Lung (tissue), 12 donors: Measurements from ENCODE around the gene TBC1D8. TPM values are rescaled to one million over a fixed set of nuclear protein-coding genes. Genes with fewer than 3 reads are reported as not detected.

ENCODE experiments used
- ATAC-seq: fragments of 200-7000 bp; cut with Tn5 transposase; one replicate; pipeline ENCODE4 v1.9.1; 2020; ENCODE audit warnings: moderate number of reproducible peaks; ENCODE audit not compliant: insufficient read depth, low FRiP score
- DNase-seq, 3 donors: peaks; one replicate each; pipeline ENCODE4 v3.0.0-alpha.2; 2013 to 2017
- H3K27ac ChIP-seq, 2 donors: one replicate each; pipeline ENCODE4 v1.5.1; 2013; ENCODE audit warnings: mild to moderate bottlenecking in 2 of 2, moderate library complexity in 2 of 2, control low read depth in 1 of 2, inconsistent platforms in 1 of 2, low read depth in 1 of 2, low read length in 1 of 2
- H3K27me3 ChIP-seq, 3 donors: one replicate each; pipeline ENCODE4 v1.5.1; 2013; ENCODE audit warnings: low read length in 2 of 3; ENCODE audit not compliant: control insufficient read depth in 3 of 3, insufficient read depth in 3 of 3
- H3K36me3 ChIP-seq, 4 donors: one replicate each; pipeline ENCODE4 v1.5.1; 2013; ENCODE audit warnings: low read length in 4 of 4, mild to moderate bottlenecking in 1 of 4, moderate library complexity in 1 of 4; ENCODE audit not compliant: control insufficient read depth in 4 of 4, insufficient read depth in 4 of 4
- H3K4me1 ChIP-seq, 5 donors: one replicate each; pipeline ENCODE4 v1.5.1; 2013; ENCODE audit warnings: low read length in 5 of 5, mild to moderate bottlenecking in 2 of 5, moderate library complexity in 1 of 5; ENCODE audit not compliant: control insufficient read depth in 5 of 5, insufficient read depth in 5 of 5
- H3K4me3 ChIP-seq: one replicate; pipeline ENCODE4 v1.5.1; 2013; ENCODE audit warnings: mild to moderate bottlenecking, control low read depth, moderate library complexity
- H3K9ac ChIP-seq, 2 donors: one replicate each; pipeline ENCODE4 v1.5.1; 2013; ENCODE audit warnings: low read length in 2 of 2, control low read depth in 1 of 2; ENCODE audit not compliant: insufficient read depth in 1 of 2
- H3K9me3 ChIP-seq, 4 donors: one replicate each; pipeline ENCODE4 v1.5.1; 2013; ENCODE audit warnings: low read length in 3 of 4, mild to moderate bottlenecking in 1 of 4, moderate library complexity in 1 of 4; ENCODE audit not compliant: control insufficient read depth in 4 of 4, insufficient read depth in 3 of 4
- CTCF ChIP-seq: IDR thresholded peaks from 2 replicates; pipeline ENCODE4 v1.5.1; 2012; ENCODE audit warnings: mild to moderate bottlenecking; ENCODE audit errors: control extremely low read depth, extremely low read depth
- WGBS, 2 donors: extraction: QIAGEN DNeasy Blood & Tissue Kit; methylation state at CpG; one replicate each; pipeline ENCODE4 v1.1.7; 2013; 5-methylcytosine and 5-hydroxymethylcytosine counted together
- polyA plus RNA-seq, 2 donors: library from polyadenylated mRNA; stranded (reverse); fragments of 200-250 nt; gene quantifications; one replicate each; pipeline ENCODE4 v1.2.1, GENCODE V29; 2013
- total RNA-seq, 2 donors: library from RNA; depleted of rRNA in 1 of 2; stranded (reverse); fragments of >200 nt in 1 of 2; gene quantifications; one replicate each; pipeline ENCODE4 v1.2.1, GENCODE V29; 2014 to 2021
- donor health status: control.
- donor health status: control.
- donor health status: Bipolar disorder and iron deficiency.
- donor health status: healthy.
- donor health status: DM: yes; HTN: yes; CAD: no.

TBC1D8 gene
- total and polyA plus RNA-seq, 4 donors, result 15.8 to 40.7 (median 29.7) TPM

GRCh38 chr2:100999995-101000394 lies 151.2 kb downstream of the TBC1D8 start:
- DNase-seq, result no peak
- H3K27ac ChIP-seq, result no peak overlapping the region

GRCh38 chr2:100998235-100998573 lies 153.0 kb downstream of the TBC1D8 start:
- Histone ChIP-seq H3K36me3 (peaks cover 0 to 16% (median 8%) of the 10 kb centered on the region in 4 donors), H3K27ac (no peak overlapping the region), H3K9ac (no peak overlapping the region), H3K9me3 (no peaks in the 10 kb centered on the region), H3K27me3 (no peaks in the 10 kb centered on the region), H3K4me3 (no peak overlapping the region), H3K4me1 (peaks cover 0 to 10% (median 5%) of the 10 kb centered on the region in 5 donors)
- DNase-seq, result peak in 1 of 3 donors; percentile 27
- 80 to 91% methylated on average over 6 of the region's 6 CpGs for WGBS, 2 donors
- no peak for TF ChIP-seq CTCF
- ATAC-seq, result no peak

More at GRCh38 chr2:100999995-101000394, 151.2 kb downstream of the TBC1D8 start:
- ATAC-seq, result no peak
- Histone ChIP-seq H3K27me3 (no peaks in the 10 kb centered on the region), H3K4me3 (no peak overlapping the region), H3K9me3 (no peaks in the 10 kb centered on the region), H3K36me3 (peaks cover 10 to 25% (median 14%) of the 10 kb centered on the region in 4 donors), H3K9ac (no peak overlapping the region), H3K4me1 (peaks cover 4 to 16% (median 9%) of the 10 kb centered on the region in 5 donors)
- WGBS, 2 donors, result 92 to 98% methylated on average over 2 of the region's 2 CpGs
- TF ChIP-seq CTCF, result no peak

DNA sequence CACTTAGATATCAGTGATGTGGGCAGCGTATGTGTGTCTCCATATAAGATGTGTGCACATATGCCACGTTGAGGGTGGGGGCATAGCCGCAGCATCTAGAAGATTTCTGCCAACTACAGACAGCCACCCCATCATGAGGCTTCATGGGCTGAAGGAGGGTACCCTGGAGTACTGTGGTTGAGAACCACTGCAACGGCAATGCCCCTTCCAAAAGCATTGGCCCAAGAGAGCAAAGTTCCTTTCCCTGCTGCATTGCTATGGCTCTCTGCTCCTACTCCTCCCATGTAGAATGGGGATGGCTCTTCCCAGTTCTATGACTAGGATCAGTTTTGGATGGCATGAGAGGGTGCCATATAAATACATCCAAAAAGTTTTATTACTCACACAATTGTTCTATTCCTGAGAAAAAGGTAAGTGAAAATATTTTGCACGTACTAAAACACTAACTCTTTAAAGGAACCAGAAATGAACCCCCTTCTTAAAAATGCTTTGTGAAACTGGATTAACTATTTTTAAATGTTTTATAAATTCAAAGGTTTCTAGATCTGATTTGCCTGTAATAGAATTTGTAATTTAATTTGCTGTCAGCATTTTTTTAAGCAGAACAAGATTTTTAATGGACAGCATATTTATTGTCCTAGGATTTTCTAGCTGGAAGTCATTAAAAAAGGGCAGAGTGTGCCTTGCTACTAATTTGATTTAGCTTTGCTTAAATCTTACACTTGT lies 153.5 kb downstream of the TBC1D8 start:
- H3K36me3 ChIP-seq, result peaks cover 0 to 16% (median 6%) of the 10 kb centered on the region in 4 donors
- H3K27ac ChIP-seq, result no peak overlapping the region
- WGBS, 2 donors, result 93 to 95% methylated on average over 5 of the region's 5 CpGs
- no peaks in the 10 kb centered on the region for H3K27me3 ChIP-seq
- no peak overlapping the region for H3K4me3 ChIP-seq
- DNase-seq (no peak), ATAC-seq (no peak)
- no peaks in the 10 kb centered on the region for H3K9me3 ChIP-seq
- no peak for TF ChIP-seq CTCF
- peaks cover 0 to 5% (median 4%) of the 10 kb centered on the region in 5 donors for H3K4me1 ChIP-seq
- H3K9ac ChIP-seq, result no peak overlapping the region
